Cardiac muscle cell (in vitro differentiated cells and primary cell): ENCODE data around the gene HSPA4L. TPM values are rescaled to one million over a fixed set of nuclear protein-coding genes. Genes with fewer than 3 reads are reported as not detected.

Experiments used
- DNase-seq, 2 donors: peaks; one replicate each; pipeline versions ENCODE4 v3.0.0 to v3.0.0-alpha.2; 2010 to 2017; ENCODE audit warnings: low read depth in 1 of 2, low spot score in 1 of 2
- H3K27ac ChIP-seq: fragments of 200-600 bp; sonication (generic); 2 replicates; pipeline ENCODE4 v1.5.1; 2016
- H3K27me3 ChIP-seq: fragments of 200-600 bp; sonication (generic); 2 replicates; pipeline ENCODE4 v1.6.0; 2016; ENCODE audit warnings: control low read depth
- H3K36me3 ChIP-seq: fragments of 200-600 bp; sonication (generic); 2 replicates; pipeline ENCODE4 v1.5.1; 2016; ENCODE audit warnings: control low read depth
- H3K4me1 ChIP-seq: fragments of 200-600 bp; sonication (generic); 2 replicates; pipeline ENCODE4 v1.8.1; 2017; ENCODE audit warnings: low read depth, mild to moderate bottlenecking, mixed run types
- H3K4me3 ChIP-seq: fragments of 200-600 bp; sonication (generic); 2 replicates; pipeline ENCODE4 v1.5.1; 2016; ENCODE audit warnings: mild to moderate bottlenecking
- H3K9me3 ChIP-seq: fragments of 200-600 bp; sonication (generic); 2 replicates; pipeline ENCODE4 v1.5.1; 2017; ENCODE audit warnings: low read depth, mild to moderate bottlenecking, control low read depth
- CTCF ChIP-seq: IDR thresholded peaks from 2 replicates; pipeline ENCODE4 v1.5.1; 2012; ENCODE audit warnings: low read depth, mild to moderate bottlenecking, low read length
- polyA plus RNA-seq: library from polyadenylated mRNA; unstranded; fragments of >200 nt; fragmentation: Nextera tagmentation; extraction: Ambion mirVana; gene quantifications from 2 replicates; pipeline ENCODE4 v1.2.1, GENCODE V29; 2016
- total RNA-seq: library from RNA; depleted of rRNA; stranded (reverse); fragments of >200 nt; gene quantifications from 2 replicates; pipeline ENCODE4 v1.2.3, GENCODE V29; 2016

The HSPA4L gene
- total and polyA plus RNA-seq, 2 experiments from 2014 or later = 2.4 to 2.6 TPM

GRCh38 chr4:127783955-127784770 lies 2.0 kb downstream of the HSPA4L start:
- no peak overlapping the region for H3K27ac ChIP-seq

GRCh38 chr4:127788517-127788916 lies 6.4 kb downstream of the HSPA4L start:
- H3K27me3 ChIP-seq = peaks cover 15% of the 10 kb centered on the region

More at GRCh38 chr4:127783955-127784770, 2.0 kb downstream of the HSPA4L start:
- no peak for DNase-seq
- H3K9me3 ChIP-seq = no peaks in the 10 kb centered on the region
- H3K4me1 ChIP-seq = no peaks in the 10 kb centered on the region
- peaks cover 27% of the 10 kb centered on the region for H3K27me3 ChIP-seq
- H3K4me3 ChIP-seq = no peak overlapping the region
- H3K36me3 ChIP-seq = no peaks in the 10 kb centered on the region
- no peak for TF ChIP-seq CTCF

DNA sequence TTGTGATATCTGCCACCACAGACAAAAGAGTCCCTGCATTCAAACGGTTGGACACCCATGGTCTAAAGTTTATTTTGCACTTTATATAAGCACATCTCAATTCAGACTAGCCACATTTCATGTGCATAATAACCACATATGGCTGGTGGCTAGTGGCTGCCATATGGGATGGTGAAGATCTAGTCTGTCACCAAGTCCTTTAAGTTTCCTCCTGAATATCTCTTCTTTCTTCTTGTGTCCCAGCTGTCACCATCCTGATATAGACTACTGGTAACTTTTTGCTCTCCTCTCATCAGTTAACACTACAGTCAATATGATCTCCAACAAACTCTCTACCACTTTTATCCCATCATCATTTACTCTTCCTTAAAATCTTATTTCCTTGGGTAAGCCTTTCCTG lies 9.3 kb downstream of the HSPA4L start:
- no peak overlapping the region for H3K4me3 ChIP-seq
- DNase-seq = no peak
- no peak overlapping the region for H3K27ac ChIP-seq
- H3K27me3 ChIP-seq = no peaks in the 10 kb centered on the region
- no peak for TF ChIP-seq CTCF
- H3K4me1 ChIP-seq = no peaks in the 10 kb centered on the region
- no peaks in the 10 kb centered on the region for H3K9me3 ChIP-seq
- H3K36me3 ChIP-seq = no peaks in the 10 kb centered on the region

More at GRCh38 chr4:127788517-127788916, 6.4 kb downstream of the HSPA4L start:
- Histone ChIP-seq H3K27ac (no peak overlapping the region), H3K4me1 (no peaks in the 10 kb centered on the region), H3K9me3 (no peaks in the 10 kb centered on the region), H3K4me3 (no peak overlapping the region), H3K36me3 (no peaks in the 10 kb centered on the region)
- TF ChIP-seq CTCF = no peak
- peak in 1 of 2 donors; percentile 3 for DNase-seq

GRCh38 chr4:127793528-127793927 lies 11.4 kb downstream of the HSPA4L start:
- Histone ChIP-seq H3K27ac (no peak overlapping the region), H3K4me3 (no peak overlapping the region), H3K36me3 (no peaks in the 10 kb centered on the region), H3K27me3 (no peaks in the 10 kb centered on the region), H3K4me1 (no peaks in the 10 kb centered on the region), H3K9me3 (no peaks in the 10 kb centered on the region)
- no peak for TF ChIP-seq CTCF
- DNase-seq = no peak

- H3K36me3 ChIP-seq = no peaks in the 10 kb centered on the region
- no peaks in the 10 kb centered on the region for H3K4me1 ChIP-seq
- no peaks in the 10 kb centered on the region for H3K27me3 ChIP-seq
- H3K9me3 ChIP-seq = no peaks in the 10 kb centered on the region
- H3K27ac ChIP-seq = no peak overlapping the region
- no peak for TF ChIP-seq CTCF
- no peak overlapping the region for H3K4me3 ChIP-seq
- DNase-seq = no peak
These were observed 17.6 kb downstream of the HSPA4L start for GRCh38 chr4:127799711-127800110.
